GM12878 (cell line): Measurements from ENCODE around the gene GTF3C1. TPM values are rescaled to one million over a fixed set of nuclear protein-coding genes. Genes with fewer than 3 reads are reported as not detected.

Experiments used
- ATAC-seq: fragments of 200-7000 bp; cut with Tn5 transposase; 3 replicates; pipeline ENCODE4 v1.9.1; 2020; ENCODE audit warnings: mild to moderate bottlenecking, moderate library complexity
- BruUV-seq: library from RNA; stranded (reverse); fragments of 400-500 nt; replicated peaks from 2 replicates; lab custom pipeline; 2021; lab: Mats Ljungman, UMichigan
- CTCF ChIA-PET: fragments of 300-600 bp; sonication (Branson Sonifier 250); formaldehyde crosslinking; extraction: SDS; loops from one replicate; lab custom pipeline; 2021; ENCODE audit warnings: inconsistent platforms; lab: Yijun Ruan, JAX
- POLR2A ChIA-PET: fragments of 350-600 bp; formaldehyde crosslinking; extraction: SDS; loops from one replicate; lab custom pipeline; 2021; ENCODE audit warnings: inconsistent platforms; lab: Charles Lee
- RAD21 ChIA-PET: fragments of 300-600 bp; sonication (Branson Sonifier 250); formaldehyde crosslinking; loops from one replicate; lab custom pipeline; 2023; ENCODE audit warnings: antibody characterized with exemption; ENCODE audit not compliant: unreplicated experiment; lab: Charles Lee
- SMC1A ChIA-PET: fragments of 300-600 bp; sonication (Branson Sonifier 250); formaldehyde crosslinking; loops from one replicate; lab custom pipeline; 2023; ENCODE audit not compliant: unreplicated experiment, uncharacterized antibody; lab: Charles Lee
- DNase-seq: peaks from one replicate; pipeline ENCODE4 v3.0.0-alpha.2; 2011; ENCODE audit warnings: low read depth, low spot score
- FAIRE-seq: peaks from 3 replicates; lab custom pipeline; 2011; peaks lifted over from hg19 to GRCh38; lab: Jason Lieb, UNC
- H2AFZ ChIP-seq: 2 replicates; pipeline ENCODE4 v1.6.0; 2011; ENCODE audit warnings: low read depth, low read length, control low read depth; ENCODE audit not compliant: control insufficient read depth
- H3K27ac ChIP-seq: 2 replicates; pipeline ENCODE4 v1.5.1; 2011; ENCODE audit warnings: control low read depth; ENCODE audit not compliant: control insufficient read depth, insufficient read depth
- H3K27me3 ChIP-seq, 2 experiments: replicated peaks in 1 of 2; 2 replicates each; pipeline versions ENCODE4 v1.6.0 to v1.6.1; 2011; ENCODE audit warnings: low read length in 1 of 2; ENCODE audit not compliant: control insufficient read depth in 2 of 2, insufficient read depth in 2 of 2
- H3K36me3 ChIP-seq, 2 experiments: 2 replicates each; pipeline ENCODE4 v1.5.1; 2011; ENCODE audit warnings: low read length in 1 of 2; ENCODE audit not compliant: control insufficient read depth in 2 of 2, insufficient read depth in 2 of 2
- H3K4me1 ChIP-seq: 2 replicates; pipeline ENCODE4 v1.6.1; 2011; ENCODE audit warnings: mild to moderate bottlenecking, low read length, moderate library complexity, mixed read lengths; ENCODE audit not compliant: control insufficient read depth, insufficient read depth
- H3K4me2 ChIP-seq: 2 replicates; pipeline ENCODE4 v1.6.0; 2011; ENCODE audit warnings: control low read depth; ENCODE audit not compliant: control insufficient read depth, insufficient read depth
- H3K4me3 ChIP-seq: fragments of 200-600 bp; sonication (generic); 2 replicates; pipeline ENCODE4 v1.5.1; 2016
- H3K79me2 ChIP-seq: 2 replicates; pipeline ENCODE4 v1.6.0; 2011; ENCODE audit warnings: low read length; ENCODE audit not compliant: control insufficient read depth, insufficient read depth
- H3K9ac ChIP-seq: 2 replicates; pipeline ENCODE4 v1.8.0; 2011; ENCODE audit warnings: low read length, control low read depth, mixed read lengths; ENCODE audit not compliant: control insufficient read depth, insufficient read depth
- H3K9me3 ChIP-seq: replicated peaks from 3 replicates; pipeline ENCODE4 v1.5.1; 2011; ENCODE audit warnings: mild to moderate bottlenecking, low read length; ENCODE audit not compliant: control insufficient read depth, insufficient read depth
- H4K20me1 ChIP-seq: 2 replicates; pipeline ENCODE4 v1.6.0; 2011; ENCODE audit not compliant: control insufficient read depth, insufficient read depth
- ATF2 ChIP-seq: IDR thresholded peaks from 2 replicates; pipeline ENCODE4 v1.6.1; 2012; ENCODE audit warnings: low read length, inconsistent platforms
- BHLHE40 ChIP-seq, 2 experiments: fragments of 450-650 bp in 1 of 2; IDR thresholded peaks; 2 replicates each; pipeline ENCODE4 v1.6.1; 2011 to 2017; ENCODE audit warnings: low read depth in 2 of 2, borderline replicate concordance in 1 of 2, improper control_type of control experiment in 1 of 2, low read length in 1 of 2, mild to moderate bottlenecking in 1 of 2
- FOS ChIP-seq: IDR thresholded peaks from 3 replicates; pipeline ENCODE4 v1.6.1; 2011; ENCODE audit warnings: borderline replicate concordance; ENCODE audit not compliant: insufficient read length; ENCODE audit errors: extremely low read depth
- JUNB ChIP-seq: IDR thresholded peaks from 2 replicates; pipeline ENCODE4 v1.6.1; 2016; ENCODE audit warnings: antibody characterized with exemption, mild to moderate bottlenecking
- MLLT1 ChIP-seq: fragments of 450-650 bp; IDR thresholded peaks from 2 replicates; pipeline ENCODE4 v1.6.1; 2016; ENCODE audit warnings: mild to moderate bottlenecking
- NFYB ChIP-seq: IDR thresholded peaks from 2 replicates; pipeline ENCODE4 v1.6.1; 2011; ENCODE audit warnings: low read depth, mild to moderate bottlenecking, low read length, improper control_type of control experiment, moderate library complexity; ENCODE audit not compliant: insufficient read depth
- NR2C1 ChIP-seq: fragments of 450-650 bp; IDR thresholded peaks from 2 replicates; pipeline ENCODE4 v1.6.1; 2017; ENCODE audit warnings: antibody characterized with exemption, mild to moderate bottlenecking, moderate library complexity
- WGBS: methylation state at CpG from one replicate; pipeline ENCODE4 v1.1.6; 2016; ENCODE audit warnings: low lambda C conversion rate; ENCODE audit not compliant: insufficient replicate concordance, insufficient coverage; ENCODE audit errors: missing lambda C conversion rate; 5-methylcytosine and 5-hydroxymethylcytosine counted together
- in situ Hi-C: fragments of 300-500 bp; cut with MboI; formaldehyde crosslinking; loops from 9 replicates; pipeline ENCODE4 v1.14.3; 2018; ENCODE audit warnings: mixed read lengths
- intact Hi-C: fragments of 100-400 bp; cut with micrococcal nuclease; formaldehyde crosslinking; loops from one replicate; pipeline ENCODE4 v1.14.2; 2022; ENCODE audit not compliant: unreplicated experiment
- polyA plus RNA-seq, 11 experiments: library from polyadenylated mRNA; depleted of rRNA in 4 of 11; unstranded in 6 of 11; stranded (reverse) in 5 of 11; fragments of >200 nt; fragmentation: Nextera tagmentation in 4 of 11; fragmentation: Illumina TruSeq in 1 of 11; extraction: Ambion mirVana in 4 of 11; extraction: Trizol in 1 of 11; gene quantifications; 1 replicate in 1 of 11; 2 replicates in 10 of 11; pipeline versions ENCODE4 v1.2.1 to v1.2.3, GENCODE V29; 2011 to 2016; ENCODE audit warnings: inconsistent platforms in 2 of 11, missing spikeins in 2 of 11, low read depth in 1 of 11
- total RNA-seq, 4 experiments: library from RNA; depleted of rRNA in 3 of 4; stranded (reverse); fragments of >200 nt in 3 of 4; fragmentation: Illumina TruSeq in 1 of 4; extraction: Trizol in 1 of 4; gene quantifications; 2 replicates each; pipeline versions ENCODE4 v1.2.1 to v1.2.3, GENCODE V29; 2013 to 2021

Gene GTF3C1
- total and polyA plus RNA-seq, 10 of the 15 experiments (the other 5 are each of a cell fraction or from before 2014, with no cell fraction given) = 0.98 to 60.9 (median 34.3) TPM

DNA sequence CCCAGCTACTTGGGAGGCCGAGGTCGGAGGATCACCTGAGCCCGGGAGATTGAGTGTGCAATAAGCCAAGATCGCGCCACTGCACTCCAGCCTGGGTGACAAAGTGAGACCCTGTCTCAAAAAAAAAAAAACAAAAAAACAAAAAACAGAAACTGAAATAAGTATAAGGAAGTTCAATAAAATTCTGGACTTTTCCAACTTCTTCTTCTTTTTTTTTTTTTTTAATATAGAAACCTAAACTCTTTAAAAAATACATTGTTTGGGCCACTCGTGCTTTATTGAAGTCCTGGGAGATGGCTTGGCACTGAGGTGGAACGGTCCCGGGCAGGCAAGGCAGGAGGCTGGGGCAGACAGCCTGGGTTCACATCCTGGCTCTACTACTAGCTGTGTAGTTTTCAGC, 37.0 kb upstream of the GTF3C1 start:
- ChIA-PET POLR2A (no interaction called here), CTCF (no interaction called here), SMC1A (no interaction called here), RAD21 (no interaction called here)
- Histone ChIP-seq H3K4me3 (no peak overlapping the region), H3K4me1 (no peaks in the 10 kb centered on the region), H3K27ac (no peak overlapping the region), H3K36me3 (no peaks in the 10 kb centered on the region), H3K4me2 (no peak overlapping the region), H3K27me3 (no peaks in the 10 kb centered on the region), H3K79me2 (no peaks in the 10 kb centered on the region), H4K20me1 (no peaks in the 10 kb centered on the region), H3K9ac (no peak overlapping the region), H3K9me3 (no peaks in the 10 kb centered on the region; the same call in 2 of the 3 replicates), H2AFZ (no peak overlapping the region)
- WGBS = 54% methylated on average over 8 of the region's 8 CpGs
- TF ChIP-seq FOS (no peak), NR2C1 (no peak), ATF2 (no peak), MLLT1 (no peak), BHLHE40 (IDR thresholded peaks at IDR 0.05; ENCODE audit: borderline replicate concordance in 1 of 2, low read depth in 2 of 2, low read length in 1 of 2) (no peak), NFYB (no peak), JUNB (no peak)
- ATAC-seq (no peak), DNase-seq (no peak), FAIRE-seq (no peak)
- BruUV-seq = no TSS peak
- in situ Hi-C loops (no loop called here), intact Hi-C loops (no loop called here)
